GM21723 (cell line): ENCODE measurements around the gene RNF125.
A peak's percentile ranks its signal among the peaks of the same experiment; 100 is the strongest.
"Not testable (repeated sequence)": the region's sequence is repeated elsewhere in the genome, so short reads cannot be mapped to it uniquely, and the experiment has no call there.

Source experiments
- ATAC-seq: cut with Tn5 transposase; IDR thresholded peaks from one replicate; pipeline ENCODE4 v1.9.1; 2021; ENCODE audit warnings: mild to moderate bottlenecking, moderate library complexity; ENCODE audit not compliant: unreplicated experiment

Gene RNF125

DNA sequence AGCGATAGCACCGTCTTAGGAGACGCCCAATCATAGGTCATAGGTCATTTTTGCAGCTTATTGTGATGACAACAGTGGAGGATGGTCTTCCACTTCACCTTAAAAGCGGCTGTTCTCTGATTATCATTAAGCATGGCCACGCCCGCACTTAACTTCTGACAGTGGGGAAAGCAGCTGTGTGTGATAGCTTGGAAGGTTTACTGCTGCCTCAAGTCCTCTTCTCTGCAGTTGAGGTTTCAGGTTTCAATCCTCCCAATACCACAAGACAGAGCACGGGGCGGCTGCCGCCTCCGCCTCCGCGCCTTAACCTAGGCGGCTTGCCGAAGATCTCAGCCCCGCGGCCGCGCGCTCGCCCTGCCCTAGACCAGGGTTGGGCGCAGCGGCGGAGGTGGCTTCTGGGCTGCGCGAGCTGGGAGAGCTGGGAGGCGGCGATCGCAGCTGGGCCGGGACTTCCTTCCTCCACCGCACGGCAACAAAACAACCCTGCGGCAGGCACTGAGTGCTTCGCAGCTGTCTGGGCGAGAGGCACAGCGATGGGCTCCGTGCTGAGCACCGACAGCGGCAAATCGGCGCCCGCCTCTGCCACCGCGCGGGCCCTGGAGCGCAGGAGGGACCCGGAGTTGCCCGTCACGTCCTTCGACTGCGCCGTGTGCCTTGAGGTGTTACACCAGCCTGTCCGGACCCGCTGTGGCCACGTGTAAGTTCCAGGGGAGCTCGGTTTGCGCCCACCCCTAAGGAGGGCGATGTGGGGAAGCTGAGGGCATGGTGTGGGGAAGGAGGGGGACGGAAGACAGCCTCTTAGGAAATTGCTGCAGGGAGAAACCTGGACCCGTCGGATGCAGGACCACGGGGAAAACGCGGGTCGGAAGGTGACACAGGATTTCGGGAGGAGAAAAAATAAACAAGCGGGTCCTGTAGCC lies at the start of gene RNF125:
RNF125 (plus strand) TSS at position 495 of the 920 bp plus-strand sequence; CDS start at position 534, 39 bp downstream.
- peak; percentile 88 for ATAC-seq

DNA sequence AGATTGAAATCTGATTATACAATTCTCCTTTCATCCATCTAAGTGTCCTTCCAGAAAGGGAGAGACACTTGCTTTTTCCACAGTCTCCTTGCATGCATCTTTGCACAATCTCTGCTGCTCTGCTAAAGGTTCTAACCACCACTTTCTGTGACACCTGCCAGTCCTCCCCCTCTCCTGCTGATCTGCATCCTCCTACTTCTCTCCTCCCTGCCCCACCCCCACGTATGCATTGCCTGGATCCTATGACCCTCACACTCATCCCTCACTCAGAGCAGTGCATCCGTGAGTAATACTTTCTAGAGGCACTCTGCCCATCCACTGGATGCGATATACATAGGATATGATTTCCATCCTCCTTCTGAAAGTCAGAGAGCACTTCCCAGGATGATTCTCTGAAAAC lies 48.0 kb upstream of the RNF125 start:
- ATAC-seq, result no peak

GRCh38 chr18:31973929-31974546 lies 44.6 kb upstream of the RNF125 start:
- ATAC-seq, result no peak

GRCh38 chr18:31976242-31976641 lies 42.4 kb upstream of the RNF125 start:
- ATAC-seq, result no peak

- ATAC-seq, result no peak
Measured at GRCh38 chr18:31977270-31977872, 41.3 kb upstream of the RNF125 start.

DNA sequence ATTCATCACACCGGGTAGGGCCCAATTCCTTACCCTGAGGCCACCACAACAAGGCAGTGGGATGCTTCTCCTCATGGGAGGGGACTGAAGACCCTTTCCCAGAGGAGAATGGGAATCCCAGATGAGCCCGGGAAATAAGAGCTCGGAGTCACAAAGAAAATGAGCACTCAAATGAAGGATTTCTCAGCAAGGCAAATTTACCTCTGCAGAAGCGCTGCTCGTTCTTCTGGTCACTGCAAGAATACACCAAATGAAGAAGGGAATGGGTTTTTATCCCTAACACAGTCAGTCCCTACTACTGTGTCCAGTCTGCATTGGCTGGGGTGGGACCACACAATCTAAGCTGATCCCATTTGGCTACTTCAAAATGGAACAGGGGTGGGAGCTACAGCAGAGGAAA lies 40.0 kb upstream of the RNF125 start:
- ATAC-seq, result no peak

DNA sequence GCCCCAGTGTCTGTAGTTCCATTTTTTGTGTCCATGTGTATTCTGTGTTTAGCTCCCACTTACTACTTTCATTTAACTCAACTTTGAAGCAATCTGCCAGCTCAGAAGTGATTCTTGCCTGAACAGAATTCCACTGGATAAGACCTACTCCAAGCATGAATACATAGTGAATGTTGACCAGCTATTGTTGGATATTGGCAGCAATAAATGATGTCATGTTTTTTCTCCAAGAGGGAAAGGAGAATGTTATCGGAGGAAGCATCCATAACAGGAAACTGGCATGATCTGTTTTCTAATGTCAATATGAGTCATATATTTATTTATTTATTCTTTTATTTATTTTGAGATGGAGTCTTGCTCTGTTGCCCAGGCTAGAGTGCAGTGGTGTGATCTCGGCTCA lies 38.9 kb upstream of the RNF125 start:
- ATAC-seq, result no peak

GRCh38 chr18:31980863-31981262 lies 37.8 kb upstream of the RNF125 start:
- no peak for ATAC-seq

GRCh38 chr18:31983020-31983419 lies 35.6 kb upstream of the RNF125 start:
- no peak for ATAC-seq

DNA sequence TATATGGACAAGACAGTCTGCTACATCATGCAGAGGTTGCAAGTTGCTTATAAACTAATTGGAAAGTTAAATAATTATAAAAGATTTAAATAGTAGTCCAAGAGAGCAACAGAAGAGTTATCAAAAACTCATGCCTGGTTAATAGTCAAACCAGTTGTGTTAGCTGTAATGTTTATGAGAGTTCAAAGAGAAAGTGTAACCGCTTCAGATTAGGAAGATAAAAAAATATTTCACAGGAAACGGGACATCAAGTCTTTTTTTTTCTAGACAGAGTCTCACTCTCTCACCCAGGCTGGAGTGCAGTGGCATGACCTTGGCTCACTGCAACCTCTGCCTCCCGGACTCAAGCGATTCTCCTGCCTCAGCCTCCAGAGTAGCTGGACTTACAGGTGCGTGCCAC lies 34.6 kb upstream of the RNF125 start:
- ATAC-seq, result no peak

- ATAC-seq, result peak; percentile 99
Measured at GRCh38 chr18:31990823-31991222, 27.8 kb upstream of the RNF125 start.

- no peak for ATAC-seq
Measured at GRCh38 chr18:31996007-31996406, 22.6 kb upstream of the RNF125 start.

GRCh38 chr18:31998880-31999412 lies 19.7 kb upstream of the RNF125 start:
- ATAC-seq, result no peak

DNA sequence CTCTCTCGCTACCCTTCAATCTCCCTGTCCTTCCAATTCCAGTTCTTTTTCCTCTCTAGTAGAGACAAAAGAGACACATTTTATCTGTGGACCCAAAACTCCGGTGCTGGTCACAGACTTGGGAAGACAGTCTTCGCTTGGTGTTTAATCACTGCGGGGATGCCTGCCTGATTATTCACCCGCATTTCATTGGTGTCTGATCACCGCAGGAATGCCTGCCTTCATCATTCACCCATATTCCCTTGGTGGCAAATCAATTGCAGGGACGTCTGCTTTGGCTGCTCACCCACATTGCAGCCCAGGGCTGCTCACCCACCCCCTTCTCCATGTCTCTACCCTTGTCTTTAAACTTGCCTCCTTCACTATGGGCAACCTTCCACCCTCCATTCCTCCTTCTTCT lies 17.5 kb upstream of the RNF125 start:
- ATAC-seq, result not testable (repeated sequence)

- ATAC-seq, result not testable (repeated sequence)
Measured at GRCh38 chr18:32003822-32004221, 14.8 kb upstream of the RNF125 start.

GRCh38 chr18:32010124-32010721 lies 8.4 kb upstream of the RNF125 start:
- ATAC-seq, result no peak

DNA sequence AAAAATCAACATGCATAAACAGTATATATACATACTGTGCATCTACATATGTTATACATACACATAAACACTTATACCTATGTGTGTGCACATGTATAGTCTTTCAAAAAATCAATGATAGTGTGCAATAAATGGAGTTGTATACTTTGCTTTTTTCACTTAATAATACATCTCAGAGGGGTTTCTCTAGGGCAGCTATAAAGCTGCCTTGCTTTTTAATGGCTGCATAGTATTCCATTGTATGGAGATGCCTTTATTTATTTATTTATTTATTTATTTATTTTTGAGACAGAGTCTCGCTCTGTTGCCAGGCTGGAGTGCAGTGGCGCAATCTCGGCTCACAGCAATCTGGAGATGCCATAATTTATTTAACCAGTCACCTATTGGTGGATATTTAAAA lies 7.4 kb upstream of the RNF125 start:
- no peak for ATAC-seq

DNA sequence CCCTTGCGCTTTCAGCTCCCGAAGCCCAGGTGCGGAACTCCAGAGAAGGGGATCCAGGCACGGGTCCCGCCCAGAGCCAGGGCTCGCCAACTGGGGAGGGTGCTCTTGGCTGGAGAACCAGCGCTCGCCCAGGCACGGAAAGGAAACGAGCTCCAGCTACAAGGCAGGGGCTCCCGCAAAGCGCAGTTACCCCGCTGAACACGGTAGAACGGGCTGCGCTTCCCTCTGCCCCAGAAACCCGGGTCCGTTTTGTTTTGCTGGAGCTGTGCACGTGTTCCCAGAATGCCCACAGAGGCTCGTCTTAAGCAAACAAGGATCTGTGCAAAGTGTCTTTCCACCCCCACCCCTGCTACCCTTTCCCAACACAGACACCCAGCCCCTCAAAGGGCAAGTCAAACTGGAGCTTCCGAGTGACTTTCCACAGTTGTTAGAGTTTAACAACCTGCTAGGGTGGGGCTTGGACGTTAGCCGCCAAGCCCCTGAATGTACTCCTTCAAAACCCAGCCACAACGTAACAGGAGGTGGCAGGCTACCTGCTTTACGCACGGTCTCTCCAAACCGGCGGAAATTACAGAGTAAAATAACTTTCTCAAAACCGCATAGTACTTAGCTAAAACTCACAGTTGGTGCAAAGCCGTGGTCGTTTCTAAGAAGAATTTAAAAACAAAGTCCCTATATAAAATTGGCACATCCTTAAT lies 775 bp downstream of the RNF125 start:
- peak; percentile 26 for ATAC-seq

DNA sequence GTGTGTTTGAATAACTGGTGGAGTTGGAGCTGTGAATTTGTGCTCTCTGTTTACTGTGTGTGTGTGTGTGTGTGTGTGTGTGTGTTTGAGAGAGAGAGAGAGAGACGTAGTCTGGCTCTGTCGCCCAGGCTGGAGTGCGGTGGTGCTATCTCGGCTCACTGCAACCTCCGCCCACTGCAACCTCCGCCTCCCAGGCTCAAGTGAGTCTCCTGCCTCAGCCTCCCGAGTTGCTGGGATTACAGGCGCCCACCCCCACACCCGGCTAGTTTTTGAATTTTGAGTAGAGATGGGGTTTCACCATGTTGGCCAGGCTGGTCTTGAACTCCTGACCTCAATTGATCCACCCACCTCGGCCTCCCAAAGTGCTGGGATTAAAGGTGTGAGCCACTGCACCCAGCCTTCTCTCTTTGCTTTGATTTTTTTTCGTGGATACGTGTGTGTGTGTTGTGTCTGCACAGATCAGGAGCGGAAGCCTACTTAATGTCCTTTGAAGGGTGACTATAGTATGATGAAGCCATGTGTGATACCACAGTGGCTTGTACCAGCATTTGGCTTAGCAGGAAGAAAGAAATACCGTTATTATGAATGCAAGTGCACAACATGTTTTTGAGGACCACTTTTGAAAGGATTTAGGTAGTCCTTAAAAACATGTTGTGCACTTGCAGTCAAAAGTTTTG lies 1.5 kb downstream of the RNF125 start:
- ATAC-seq, result not testable (repeated sequence)
